ENCODE results near the gene SPRYD3.

DNA sequence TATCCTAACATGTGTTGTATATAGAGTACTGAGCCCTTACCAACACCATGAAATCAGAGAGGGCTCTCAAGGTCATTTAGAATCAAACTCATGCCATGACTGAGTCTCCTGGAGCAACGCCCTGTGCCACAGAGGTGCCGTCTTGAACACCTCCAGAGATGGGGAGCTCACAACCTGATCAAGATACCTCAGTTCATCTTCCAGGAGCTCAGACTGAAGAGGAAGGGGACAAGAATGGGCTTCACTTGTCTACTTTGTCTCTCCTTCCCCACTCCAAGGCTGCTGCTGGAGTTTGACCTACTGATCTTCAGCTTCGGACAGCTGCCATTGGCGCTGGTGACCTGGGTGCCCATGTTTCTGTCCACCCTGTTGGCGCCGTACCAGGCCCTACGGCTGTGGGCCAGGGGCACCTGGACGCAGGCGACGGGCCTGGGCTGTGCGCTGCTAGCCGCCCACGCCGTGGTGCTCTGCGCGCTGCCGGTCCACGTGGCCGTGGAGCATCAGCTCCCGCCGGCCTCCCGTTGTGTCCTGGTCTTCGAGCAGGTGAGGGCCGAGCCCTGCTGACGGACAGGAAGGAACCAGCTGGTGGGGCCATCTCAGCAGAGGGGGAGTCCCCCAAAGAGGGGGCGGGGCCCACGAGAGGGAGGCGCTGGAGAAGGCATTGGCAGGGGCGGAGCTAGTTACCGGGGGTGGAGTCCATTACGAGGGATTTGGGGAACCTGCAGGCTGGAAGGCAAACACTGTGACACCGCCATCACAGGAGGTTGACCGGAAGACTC, 36.1 kb upstream of the SPRYD3 start:
- TF ChIP-seq, protein P1, sequence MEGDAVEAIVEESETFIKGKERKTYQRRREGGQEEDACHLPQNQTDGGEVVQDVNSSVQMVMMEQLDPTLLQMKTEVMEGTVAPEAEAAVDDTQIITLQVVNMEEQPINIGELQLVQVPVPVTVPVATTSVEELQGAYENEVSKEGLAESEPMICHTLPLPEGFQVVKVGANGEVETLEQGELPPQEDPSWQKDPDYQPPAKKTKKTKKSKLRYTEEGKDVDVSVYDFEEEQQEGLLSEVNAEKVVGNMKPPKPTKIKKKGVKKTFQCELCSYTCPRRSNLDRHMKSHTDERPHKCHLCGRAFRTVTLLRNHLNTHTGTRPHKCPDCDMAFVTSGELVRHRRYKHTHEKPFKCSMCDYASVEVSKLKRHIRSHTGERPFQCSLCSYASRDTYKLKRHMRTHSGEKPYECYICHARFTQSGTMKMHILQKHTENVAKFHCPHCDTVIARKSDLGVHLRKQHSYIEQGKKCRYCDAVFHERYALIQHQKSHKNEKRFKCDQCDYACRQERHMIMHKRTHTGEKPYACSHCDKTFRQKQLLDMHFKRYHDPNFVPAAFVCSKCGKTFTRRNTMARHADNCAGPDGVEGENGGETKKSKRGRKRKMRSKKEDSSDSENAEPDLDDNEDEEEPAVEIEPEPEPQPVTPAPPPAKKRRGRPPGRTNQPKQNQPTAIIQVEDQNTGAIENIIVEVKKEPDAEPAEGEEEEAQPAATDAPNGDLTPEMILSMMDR (IDR thresholded peaks at IDR 0.05; ENCODE audit: insufficient read depth, low read depth, low read length): no peak
- no peak for TF ChIP-seq EZH2 (IDR thresholded peaks at IDR 0.05; ENCODE audit: insufficient read depth, low read length)

Measured in astrocyte (in vitro differentiated cells and primary cell).